T-helper 1 cell treated with Interleukin-12 subunit alpha and Interleukin-12 subunit beta and Interleukin-4 antibody, amounts not matched to agents 30 μg/mL and 1 μg/mL, for 36 hours (primary cell): Measurements from ENCODE around the gene THAP12.
"Not testable (repeated sequence)": the region's sequence is repeated elsewhere in the genome, so short reads cannot be mapped to it uniquely, and the experiment has no call there.

Experiments used
- H3K27ac Mint-ChIP-seq: one replicate; pipeline ENCODE4 v1.8.0; 2021; ENCODE audit warnings: mild to moderate bottlenecking, mixed read lengths
- H3K27me3 Mint-ChIP-seq: one replicate; pipeline ENCODE4 v1.8.0; 2021; ENCODE audit warnings: low read depth, mixed read lengths
- H3K36me3 Mint-ChIP-seq: one replicate; pipeline ENCODE4 v1.8.0; 2021; ENCODE audit warnings: low read depth, mixed read lengths
- H3K4me1 Mint-ChIP-seq: one replicate; pipeline ENCODE4 v1.8.0; 2021; ENCODE audit warnings: low read depth, mixed read lengths
- H3K4me3 Mint-ChIP-seq: one replicate; pipeline ENCODE4 v1.8.0; 2021; ENCODE audit warnings: mild to moderate bottlenecking, moderate library complexity, mixed read lengths
- H3K9me3 Mint-ChIP-seq: one replicate; pipeline ENCODE4 v1.8.0; 2021; ENCODE audit warnings: mixed read lengths

THAP12 gene

GRCh38 chr11:76327202-76327601 is 53.7 kb downstream of the THAP12 start:
- Mint-ChIP-seq H3K36me3 (no peaks in the 10 kb centered on the region), H3K27me3 (peaks cover 39% of the 10 kb centered on the region), H3K4me1 (peaks cover 9% of the 10 kb centered on the region), H3K9me3 (no peaks in the 10 kb centered on the region), H3K27ac (no peak overlapping the region), H3K4me3 (no peak overlapping the region)

DNA sequence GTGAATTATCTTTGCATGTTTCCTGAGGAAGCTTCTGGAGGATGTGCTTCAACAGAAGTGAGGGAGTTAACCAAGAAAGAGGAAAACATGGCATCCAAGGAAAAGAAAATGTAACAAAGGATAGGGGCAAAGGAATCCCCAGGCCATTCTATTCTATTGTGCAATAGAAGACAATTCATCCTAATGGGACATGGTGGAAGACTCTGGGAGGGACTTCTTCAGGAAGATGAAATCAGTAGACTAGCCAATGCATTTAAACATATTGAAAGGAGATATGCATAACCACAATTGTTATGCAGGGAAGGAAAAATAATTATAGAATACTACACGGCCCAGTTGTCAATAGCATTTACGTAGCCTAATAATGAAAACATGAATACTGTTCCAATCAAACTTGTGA is 55.7 kb downstream of the THAP12 start:
- Mint-ChIP-seq H3K4me3 (no peak overlapping the region), H3K27me3 (peaks cover 55% of the 10 kb centered on the region)

GRCh38 chr11:76323804-76324203 is 57.1 kb downstream of the THAP12 start:
- Mint-ChIP-seq H3K27ac (peak overlapping the region; percentile 62), H3K9me3 (no peaks in the 10 kb centered on the region), H3K4me3 (no peak overlapping the region), H3K4me1 (peaks cover 9% of the 10 kb centered on the region), H3K27me3 (peaks cover 64% of the 10 kb centered on the region), H3K36me3 (no peaks in the 10 kb centered on the region)

More for the DNA sequence above, 55.7 kb downstream of the THAP12 start:
- no peaks in the 10 kb centered on the region for H3K9me3 Mint-ChIP-seq
- H3K36me3 Mint-ChIP-seq: no peaks in the 10 kb centered on the region
- peaks cover 9% of the 10 kb centered on the region for H3K4me1 Mint-ChIP-seq
- H3K27ac Mint-ChIP-seq: no peak overlapping the region

- H3K36me3 Mint-ChIP-seq, H3K9me3 Mint-ChIP-seq, H3K4me1 Mint-ChIP-seq, H3K4me3 Mint-ChIP-seq: not testable (repeated sequence)
- H3K27me3 Mint-ChIP-seq: peaks cover 64% of the 10 kb centered on the region
- peak overlapping the region; percentile 62 for H3K27ac Mint-ChIP-seq
Measured at GRCh38 chr11:76323375-76323774, 57.6 kb downstream of the THAP12 start.

DNA sequence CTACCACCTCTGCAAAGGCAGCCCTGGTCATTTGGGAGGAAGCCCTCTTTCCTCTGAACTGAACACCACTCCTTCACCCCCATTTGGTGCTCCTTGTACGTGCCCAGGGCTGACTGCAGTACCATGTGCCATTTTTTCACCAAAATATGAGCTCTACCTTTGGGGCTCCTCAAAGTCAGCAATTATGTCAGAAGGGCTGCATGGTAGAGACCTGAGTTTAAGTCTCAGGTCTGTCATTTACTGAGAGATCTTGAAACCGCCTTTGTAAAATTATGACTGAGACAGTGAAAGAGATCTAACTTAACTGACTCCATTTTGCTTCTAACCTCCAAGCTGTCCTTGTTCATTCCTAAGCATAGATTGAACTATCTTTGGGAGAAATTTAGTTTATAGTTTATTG is 58.0 kb downstream of the THAP12 start:
- Mint-ChIP-seq H3K27me3 (peaks cover 61% of the 10 kb centered on the region), H3K4me1 (peaks cover 9% of the 10 kb centered on the region), H3K4me3 (no peak overlapping the region), H3K27ac (no peak overlapping the region), H3K36me3 (no peaks in the 10 kb centered on the region), H3K9me3 (no peaks in the 10 kb centered on the region)

GRCh38 chr11:76322540-76322939 is 58.4 kb downstream of the THAP12 start:
- Mint-ChIP-seq H3K4me3 (no peak overlapping the region), H3K9me3 (no peaks in the 10 kb centered on the region), H3K27me3 (peaks cover 61% of the 10 kb centered on the region), H3K36me3 (no peaks in the 10 kb centered on the region), H3K27ac (no peak overlapping the region), H3K4me1 (peaks cover 9% of the 10 kb centered on the region)

GRCh38 chr11:76321820-76322524 is 59.0 kb downstream of the THAP12 start:
- Mint-ChIP-seq H3K27me3 (peaks cover 61% of the 10 kb centered on the region), H3K9me3 (no peaks in the 10 kb centered on the region), H3K27ac (no peak overlapping the region), H3K36me3 (no peaks in the 10 kb centered on the region), H3K4me3 (no peak overlapping the region), H3K4me1 (peaks cover 9% of the 10 kb centered on the region)

- no peaks in the 10 kb centered on the region for H3K9me3 Mint-ChIP-seq
- peaks cover 60% of the 10 kb centered on the region for H3K27me3 Mint-ChIP-seq
- no peak overlapping the region for H3K4me3 Mint-ChIP-seq
- H3K4me1 Mint-ChIP-seq: peaks cover 9% of the 10 kb centered on the region
- no peak overlapping the region for H3K27ac Mint-ChIP-seq
- H3K36me3 Mint-ChIP-seq: no peaks in the 10 kb centered on the region
Measured at GRCh38 chr11:76321340-76321739, 59.6 kb downstream of the THAP12 start.

GRCh38 chr11:76320929-76321328 is 60.0 kb downstream of the THAP12 start:
- peaks cover 9% of the 10 kb centered on the region for H3K4me1 Mint-ChIP-seq
- no peak overlapping the region for H3K27ac Mint-ChIP-seq
- H3K27me3 Mint-ChIP-seq: peaks cover 57% of the 10 kb centered on the region
- no peak overlapping the region for H3K4me3 Mint-ChIP-seq
- no peaks in the 10 kb centered on the region for H3K36me3 Mint-ChIP-seq
- H3K9me3 Mint-ChIP-seq: no peaks in the 10 kb centered on the region

DNA sequence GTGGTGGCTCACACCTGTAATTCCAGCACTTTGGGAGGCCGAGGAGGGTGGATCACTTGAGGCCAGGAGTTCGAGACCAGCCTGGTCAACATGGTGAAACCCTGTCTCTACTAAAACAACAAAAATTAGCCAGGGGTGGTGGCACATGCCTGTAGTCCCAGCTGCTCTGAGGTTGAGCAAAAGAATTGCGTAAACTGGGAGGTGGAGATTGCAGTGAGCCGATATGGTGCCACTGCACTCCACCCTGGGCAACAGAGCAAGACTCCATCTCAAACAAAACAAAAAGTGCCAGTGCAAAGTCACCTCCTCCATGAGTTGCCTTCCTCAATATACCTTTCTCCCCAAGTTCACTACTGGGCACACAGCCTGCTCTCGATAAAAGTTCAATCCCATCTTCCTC is 61.1 kb downstream of the THAP12 start:
- not testable (repeated sequence) for H3K4me1 Mint-ChIP-seq, H3K4me3 Mint-ChIP-seq, H3K9me3 Mint-ChIP-seq, H3K27ac Mint-ChIP-seq, H3K36me3 Mint-ChIP-seq
- peaks cover 51% of the 10 kb centered on the region for H3K27me3 Mint-ChIP-seq

- Mint-ChIP-seq H3K9me3 (no peaks in the 10 kb centered on the region), H3K27ac (no peak overlapping the region), H3K4me1 (peaks cover 9% of the 10 kb centered on the region), H3K4me3 (no peak overlapping the region), H3K27me3 (peaks cover 42% of the 10 kb centered on the region), H3K36me3 (no peaks in the 10 kb centered on the region)
Measured at GRCh38 chr11:76318744-76319384, 62.1 kb downstream of the THAP12 start.

- no peaks in the 10 kb centered on the region for H3K4me1 Mint-ChIP-seq
- peaks cover 26% of the 10 kb centered on the region for H3K27me3 Mint-ChIP-seq
- H3K9me3 Mint-ChIP-seq: no peaks in the 10 kb centered on the region
- H3K36me3 Mint-ChIP-seq: no peaks in the 10 kb centered on the region
- H3K4me3 Mint-ChIP-seq: no peak overlapping the region
- no peak overlapping the region for H3K27ac Mint-ChIP-seq
Measured at GRCh38 chr11:76317296-76317695, 63.6 kb downstream of the THAP12 start.

DNA sequence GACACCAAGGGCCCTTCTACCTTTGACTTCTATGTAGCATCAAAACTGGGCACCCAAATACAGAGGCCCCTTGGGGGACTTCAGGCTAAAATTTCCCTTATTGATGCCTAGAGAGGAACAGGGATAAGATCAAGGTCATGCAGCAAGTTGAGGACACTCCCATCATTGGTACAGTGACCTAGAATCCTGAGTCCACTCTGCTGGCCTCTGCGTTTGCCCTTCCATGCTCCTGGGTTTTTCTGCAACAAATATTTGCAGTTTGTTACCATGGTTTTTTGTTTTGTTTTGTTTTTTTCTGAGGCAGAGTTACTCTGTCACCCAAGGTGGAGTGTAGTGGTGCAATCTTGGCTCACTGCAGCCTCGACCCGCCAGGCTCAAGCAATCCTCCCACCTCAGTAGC is 64.2 kb downstream of the THAP12 start:
- no peak overlapping the region for H3K4me3 Mint-ChIP-seq
- no peaks in the 10 kb centered on the region for H3K4me1 Mint-ChIP-seq
- H3K27ac Mint-ChIP-seq: no peak overlapping the region
- H3K9me3 Mint-ChIP-seq: no peaks in the 10 kb centered on the region
- H3K36me3 Mint-ChIP-seq: no peaks in the 10 kb centered on the region
- peaks cover 25% of the 10 kb centered on the region for H3K27me3 Mint-ChIP-seq

- H3K4me1 Mint-ChIP-seq: no peaks in the 10 kb centered on the region
Measured at GRCh38 chr11:76315182-76315853, 65.6 kb downstream of the THAP12 start.

GRCh38 chr11:76314741-76315090 is 66.2 kb downstream of the THAP12 start:
- H3K9me3 Mint-ChIP-seq: no peaks in the 10 kb centered on the region
- H3K4me1 Mint-ChIP-seq: no peaks in the 10 kb centered on the region
- no peaks in the 10 kb centered on the region for H3K36me3 Mint-ChIP-seq
- H3K27ac Mint-ChIP-seq: no peak overlapping the region
- no peak overlapping the region for H3K4me3 Mint-ChIP-seq
- peaks cover 5% of the 10 kb centered on the region for H3K27me3 Mint-ChIP-seq

More at GRCh38 chr11:76315182-76315853, 65.6 kb downstream of the THAP12 start:
- no peaks in the 10 kb centered on the region for H3K36me3 Mint-ChIP-seq
- no peak overlapping the region for H3K27ac Mint-ChIP-seq
- H3K4me3 Mint-ChIP-seq: no peak overlapping the region
- no peaks in the 10 kb centered on the region for H3K9me3 Mint-ChIP-seq
- H3K27me3 Mint-ChIP-seq: peaks cover 11% of the 10 kb centered on the region
